Measurements from ENCODE around the gene ASB2. TPM values are rescaled to one million over a fixed set of nuclear protein-coding genes. Genes with fewer than 3 reads are reported as not detected.

ASB2 gene
- total RNA-seq, 1 donor, result 2.0 TPM

DNA sequence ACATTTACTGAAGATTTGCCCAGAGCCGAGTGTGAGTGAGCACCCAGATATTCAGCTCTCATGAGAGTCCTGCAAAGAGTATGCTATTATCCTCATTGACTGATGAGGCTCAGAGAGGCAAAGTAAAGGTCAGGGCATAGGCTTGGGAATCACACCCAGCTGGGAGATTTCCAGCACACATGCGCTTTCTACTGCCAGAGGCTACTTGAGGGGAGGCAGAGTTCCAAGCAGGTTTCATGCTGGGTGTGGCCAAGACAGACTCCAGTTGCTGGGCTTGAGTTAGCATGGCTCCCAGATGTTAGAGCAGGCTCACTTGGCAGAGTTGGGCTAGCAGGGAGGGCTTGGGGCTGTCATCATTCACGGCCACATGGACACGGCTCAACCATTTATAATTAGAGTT is 63.6 kb downstream of the ASB2 start:
- Histone ChIP-seq H3K4me1 (ENCODE audit: insufficient read depth, low read length) (no peaks in the 10 kb centered on the region), H3K27me3 (ENCODE audit: insufficient read depth, low read length) (no peaks in the 10 kb centered on the region), H3K9me3 (ENCODE audit: low read depth, low read length) (no peaks in the 10 kb centered on the region), H3K4me3 (ENCODE audit: low read length) (no peak overlapping the region)

DNA sequence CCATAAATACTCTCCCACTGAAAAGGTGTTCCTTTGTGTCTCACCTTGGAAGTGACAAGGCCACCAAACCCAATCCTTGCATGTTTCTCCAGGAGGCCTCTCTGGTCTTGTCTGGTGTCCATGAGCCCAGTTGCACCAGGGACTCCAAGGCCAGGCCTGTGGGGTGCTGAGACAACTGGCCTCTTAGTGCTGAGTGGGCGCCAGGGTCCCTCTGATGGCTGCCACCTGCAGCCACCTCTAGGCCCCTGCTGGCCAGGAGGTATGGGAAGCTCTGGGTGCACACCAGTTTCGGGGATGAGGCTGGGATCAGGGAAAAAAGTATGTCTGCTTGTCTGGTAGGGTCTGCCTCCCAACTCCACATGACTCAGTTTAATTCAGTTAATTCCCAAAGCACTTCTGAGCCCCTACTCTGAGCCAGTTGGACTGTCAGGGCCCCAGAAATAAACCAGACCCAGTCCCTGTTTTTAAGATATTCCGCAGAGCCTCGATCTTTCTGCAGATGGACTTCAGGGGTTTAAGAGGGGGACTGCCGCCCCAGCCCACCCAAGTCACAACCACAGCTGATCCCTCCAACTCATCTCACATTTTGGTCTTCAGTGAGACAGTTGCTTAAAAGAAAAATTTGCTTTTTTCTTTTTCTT is 64.3 kb downstream of the ASB2 start:
- Histone ChIP-seq H3K4me1 (ENCODE audit: insufficient read depth, low read length) (no peaks in the 10 kb centered on the region), H3K4me3 (ENCODE audit: low read length) (no peak overlapping the region), H3K27me3 (ENCODE audit: insufficient read depth, low read length) (no peaks in the 10 kb centered on the region), H3K9me3 (ENCODE audit: low read depth, low read length) (no peaks in the 10 kb centered on the region)

DNA sequence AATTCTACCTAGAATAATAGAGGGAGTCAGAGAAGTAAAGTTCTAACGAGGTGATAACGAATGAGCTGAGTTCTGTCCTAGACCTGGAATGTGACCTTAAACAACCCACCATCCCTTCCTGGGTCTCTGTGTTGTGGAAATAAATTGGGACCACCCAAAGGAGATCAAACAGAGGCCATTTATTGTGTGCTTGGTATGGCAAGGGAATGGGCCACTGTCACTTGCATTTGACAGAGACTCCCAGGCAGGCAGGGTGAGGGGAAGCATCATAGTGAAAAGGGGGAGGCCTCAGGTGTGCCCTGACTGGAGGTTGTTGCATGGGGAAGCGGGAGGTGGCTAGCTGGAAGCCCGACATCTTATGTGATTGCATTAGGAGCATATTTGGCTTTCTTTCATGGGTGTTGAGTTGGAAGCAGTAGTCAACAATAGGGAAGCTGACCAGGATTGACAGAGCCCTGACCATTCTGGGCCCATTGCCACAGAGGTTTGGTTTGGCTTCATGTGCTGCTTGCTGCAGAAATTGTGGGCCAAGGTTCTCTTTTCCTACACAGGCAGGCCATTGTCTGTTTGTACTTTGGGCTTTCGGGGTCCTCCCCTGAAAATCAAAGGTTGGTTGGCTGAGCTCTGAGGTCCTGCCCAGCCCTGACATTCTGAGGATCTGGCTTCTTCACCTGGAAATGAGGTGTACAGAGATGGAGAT is 66.8 kb downstream of the ASB2 start:
- H3K27me3 ChIP-seq (ENCODE audit: insufficient read depth, low read length), result no peaks in the 10 kb centered on the region
- H3K9me3 ChIP-seq (ENCODE audit: low read depth, low read length), result no peaks in the 10 kb centered on the region
- H3K4me3 ChIP-seq (ENCODE audit: low read length), result no peak overlapping the region
- no peaks in the 10 kb centered on the region for H3K4me1 ChIP-seq (ENCODE audit: insufficient read depth, low read length)

DNA sequence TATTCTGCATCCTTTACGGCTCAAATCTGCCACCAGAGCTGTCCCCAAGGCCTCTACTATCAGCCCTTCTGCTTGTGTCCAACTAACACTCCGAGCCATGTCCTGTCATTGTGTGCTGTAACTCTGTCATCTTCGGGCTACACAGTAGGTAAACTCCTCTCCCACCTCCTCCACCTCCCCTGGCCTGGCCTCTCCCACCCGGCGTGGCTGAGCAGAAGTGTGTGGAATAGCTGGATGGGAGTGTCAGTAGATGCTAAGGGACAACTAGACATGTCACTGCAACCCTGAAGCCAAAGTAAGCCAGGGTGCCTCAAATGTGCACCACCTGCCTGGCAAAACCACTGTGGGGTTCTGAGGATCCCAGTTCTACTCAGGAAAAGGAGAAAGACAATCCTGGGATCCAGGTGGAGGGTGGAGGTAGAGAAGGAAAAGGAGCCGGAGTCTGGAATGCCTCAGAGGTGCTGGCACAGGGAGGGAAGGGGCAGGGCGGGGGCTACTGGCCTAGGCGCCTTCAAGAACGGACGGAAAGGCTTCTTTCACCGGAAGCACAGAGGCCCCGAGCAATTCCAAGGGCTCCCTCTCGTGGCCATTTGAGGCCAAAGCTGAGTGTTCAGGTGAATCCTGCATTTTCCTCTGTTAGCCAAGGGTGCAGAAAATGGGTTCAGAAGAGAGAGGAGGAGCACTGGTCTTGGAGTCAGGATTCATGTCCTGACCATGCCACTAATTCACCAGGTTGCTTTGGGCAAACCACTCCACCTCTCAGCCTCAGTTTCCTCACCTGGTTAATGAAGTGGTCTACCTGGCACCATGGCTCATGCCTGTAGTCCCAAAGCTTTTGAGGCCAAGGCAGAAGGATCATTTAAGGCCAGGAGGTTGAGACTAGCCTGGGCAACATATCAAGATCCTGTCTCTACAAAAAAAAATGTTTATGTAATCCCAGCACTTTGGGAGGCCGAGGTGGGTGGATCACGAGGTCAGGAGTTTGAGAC is 69.7 kb downstream of the ASB2 start:
- Histone ChIP-seq H3K4me1 (ENCODE audit: insufficient read depth, low read length) (no peaks in the 10 kb centered on the region), H3K9me3 (ENCODE audit: low read depth, low read length) (no peaks in the 10 kb centered on the region), H3K27me3 (ENCODE audit: insufficient read depth, low read length) (no peaks in the 10 kb centered on the region), H3K4me3 (ENCODE audit: low read length) (no peak overlapping the region)

DNA sequence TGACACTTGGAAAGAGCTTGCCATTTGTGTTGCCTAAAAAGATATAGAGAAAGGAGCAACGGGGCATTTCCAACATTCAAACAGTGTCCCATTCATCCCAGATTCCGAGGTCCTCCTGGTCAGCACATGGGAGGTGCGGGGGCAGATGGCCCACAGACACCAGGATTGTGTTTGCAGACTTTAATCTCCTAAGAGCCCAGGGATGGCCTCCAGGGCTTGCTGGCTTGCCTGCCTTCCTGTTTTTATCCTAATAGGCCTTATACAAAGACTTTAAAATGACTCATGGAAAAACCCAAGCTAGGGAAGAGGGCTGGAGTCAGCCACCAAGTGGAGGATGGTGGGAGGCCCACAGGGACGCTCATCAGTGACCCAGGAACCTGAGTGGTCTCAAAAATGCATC is 70.7 kb downstream of the ASB2 start:
- Histone ChIP-seq H3K4me3 (ENCODE audit: low read length) (no peak overlapping the region), H3K4me1 (ENCODE audit: insufficient read depth, low read length) (no peaks in the 10 kb centered on the region)

DNA sequence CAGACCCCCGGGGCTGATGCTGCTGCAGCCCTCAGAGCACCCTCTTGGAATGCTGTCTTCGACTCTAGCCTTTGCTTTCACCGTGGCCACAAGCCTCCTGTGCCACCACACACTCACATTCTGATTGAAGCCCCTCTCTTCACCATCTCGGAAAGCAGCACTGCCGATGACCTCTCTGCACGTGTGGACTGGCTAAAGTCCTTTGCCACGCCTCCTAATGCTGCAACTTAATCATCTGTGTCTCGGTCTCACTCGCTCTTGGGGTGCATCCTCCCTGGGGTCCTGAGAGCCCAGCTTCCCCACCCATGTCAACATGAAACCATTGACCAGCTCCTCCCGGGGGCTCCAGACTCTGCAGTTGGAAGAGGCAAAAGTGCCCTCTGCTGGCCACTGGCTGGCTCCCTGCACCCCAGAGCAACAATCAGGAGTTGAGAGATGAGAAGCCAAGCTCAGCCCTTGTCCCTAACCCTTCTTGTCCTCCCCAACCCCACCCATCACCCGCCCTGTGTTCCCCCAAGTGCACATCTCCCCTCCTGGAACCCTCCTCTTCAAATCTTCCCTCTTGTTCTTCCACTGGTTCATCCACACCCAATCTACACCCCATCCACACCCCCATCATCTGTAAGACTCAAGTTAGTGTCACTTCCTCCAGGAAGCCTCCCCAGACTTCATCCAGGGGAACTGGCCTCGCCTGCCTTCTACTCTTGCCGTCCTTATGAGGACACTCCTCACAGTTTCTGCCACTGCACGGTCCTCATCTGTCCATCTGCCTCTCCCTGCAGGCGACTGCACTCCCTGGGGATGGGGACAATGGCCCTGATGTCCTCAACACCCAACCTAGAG is 72.8 kb downstream of the ASB2 start:
- no peaks in the 10 kb centered on the region for H3K27me3 ChIP-seq (ENCODE audit: insufficient read depth, low read length)
- H3K4me1 ChIP-seq (ENCODE audit: insufficient read depth, low read length), result no peaks in the 10 kb centered on the region
- no peak overlapping the region for H3K4me3 ChIP-seq (ENCODE audit: low read length)
- H3K9me3 ChIP-seq (ENCODE audit: low read depth, low read length), result no peaks in the 10 kb centered on the region

More for the DNA sequence above, 70.7 kb downstream of the ASB2 start:
- Histone ChIP-seq H3K27me3 (ENCODE audit: insufficient read depth, low read length) (no peaks in the 10 kb centered on the region), H3K9me3 (ENCODE audit: low read depth, low read length) (no peaks in the 10 kb centered on the region)

DNA sequence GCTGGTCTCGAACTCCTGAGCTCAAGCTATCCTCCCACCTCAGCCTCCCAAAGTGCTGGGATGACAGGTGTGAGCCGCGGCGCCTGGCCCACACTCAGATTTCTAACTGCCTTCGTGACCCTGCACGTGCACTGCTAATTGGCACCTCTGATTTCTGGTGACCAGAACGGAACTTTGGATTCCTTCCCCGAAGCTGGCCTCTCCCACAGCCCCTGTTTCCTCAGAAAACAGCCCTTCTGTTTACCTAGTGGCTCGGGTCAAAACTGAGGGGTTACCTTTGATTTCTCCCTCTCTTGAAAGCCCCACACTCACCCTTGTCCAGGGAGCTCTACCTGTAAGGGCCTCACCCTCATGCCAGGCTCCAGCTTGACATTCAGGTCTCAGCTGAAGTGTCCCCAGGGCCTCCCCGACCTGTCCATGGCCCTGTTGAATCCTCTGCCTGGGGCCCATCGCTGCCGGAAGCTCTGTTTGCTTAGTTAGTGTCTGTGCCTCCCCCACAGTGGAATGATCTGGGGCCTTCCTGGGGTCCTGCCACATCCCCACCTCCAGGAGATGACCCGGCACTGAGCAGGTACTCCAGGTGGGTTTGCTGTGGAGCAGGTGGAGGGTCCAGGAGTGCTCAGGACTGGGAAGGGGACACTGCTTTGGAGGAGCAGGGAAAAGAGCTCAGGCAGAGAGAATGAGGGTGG is 73.6 kb downstream of the ASB2 start:
- Histone ChIP-seq H3K9me3 (ENCODE audit: low read depth, low read length) (no peaks in the 10 kb centered on the region), H3K4me1 (ENCODE audit: insufficient read depth, low read length) (no peaks in the 10 kb centered on the region), H3K4me3 (ENCODE audit: low read length) (no peak overlapping the region), H3K27me3 (ENCODE audit: insufficient read depth, low read length) (no peaks in the 10 kb centered on the region)

DNA sequence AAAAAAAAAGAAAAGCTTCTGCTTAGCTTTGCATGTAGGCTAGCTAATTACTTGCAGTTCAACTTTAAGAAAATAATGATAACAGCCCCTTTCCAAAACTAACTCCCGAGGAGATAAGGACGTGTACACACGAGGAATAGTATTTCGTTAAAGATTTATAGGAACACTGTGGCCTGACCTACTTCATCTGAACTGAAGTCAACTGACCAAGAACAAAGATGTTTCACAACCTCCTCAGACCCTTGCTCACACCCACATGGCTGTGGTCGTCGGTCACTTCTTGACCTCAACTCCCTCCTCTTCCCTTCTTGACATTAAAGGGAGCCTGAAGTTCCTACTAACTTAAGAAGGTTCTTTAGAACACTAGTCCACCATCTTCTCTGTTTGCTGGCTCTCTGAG is 74.6 kb downstream of the ASB2 start:
- Histone ChIP-seq H3K27me3 (ENCODE audit: insufficient read depth, low read length) (no peaks in the 10 kb centered on the region), H3K4me3 (ENCODE audit: low read length) (no peak overlapping the region), H3K9me3 (ENCODE audit: low read depth, low read length) (no peaks in the 10 kb centered on the region)

DNA sequence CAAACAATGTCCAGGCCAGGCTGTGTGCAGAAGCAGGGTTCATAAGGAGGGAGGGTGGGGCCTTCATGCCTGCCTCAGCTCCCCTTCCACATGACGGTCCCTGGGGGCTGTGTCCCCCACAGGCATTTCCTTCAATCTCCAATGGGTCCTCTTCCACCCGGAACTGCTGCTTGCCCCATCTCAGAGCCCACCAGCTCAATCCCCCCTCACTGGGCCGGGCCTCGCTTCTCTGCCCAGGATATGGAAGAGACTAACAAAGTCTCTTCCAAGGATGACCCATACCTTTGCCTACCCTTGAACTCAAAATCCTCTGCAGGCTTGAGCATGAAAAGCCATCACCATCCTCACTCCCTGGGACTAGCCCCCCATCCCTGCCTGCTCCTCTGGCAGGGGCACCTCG is 77.6 kb downstream of the ASB2 start:
- H3K4me1 ChIP-seq (ENCODE audit: insufficient read depth, low read length), result no peaks in the 10 kb centered on the region
- H3K4me3 ChIP-seq (ENCODE audit: low read length), result no peak overlapping the region
- no peaks in the 10 kb centered on the region for H3K9me3 ChIP-seq (ENCODE audit: low read depth, low read length)
- no peaks in the 10 kb centered on the region for H3K27me3 ChIP-seq (ENCODE audit: insufficient read depth, low read length)

More for the DNA sequence above, 74.6 kb downstream of the ASB2 start:
- no peaks in the 10 kb centered on the region for H3K4me1 ChIP-seq (ENCODE audit: insufficient read depth, low read length)

DNA sequence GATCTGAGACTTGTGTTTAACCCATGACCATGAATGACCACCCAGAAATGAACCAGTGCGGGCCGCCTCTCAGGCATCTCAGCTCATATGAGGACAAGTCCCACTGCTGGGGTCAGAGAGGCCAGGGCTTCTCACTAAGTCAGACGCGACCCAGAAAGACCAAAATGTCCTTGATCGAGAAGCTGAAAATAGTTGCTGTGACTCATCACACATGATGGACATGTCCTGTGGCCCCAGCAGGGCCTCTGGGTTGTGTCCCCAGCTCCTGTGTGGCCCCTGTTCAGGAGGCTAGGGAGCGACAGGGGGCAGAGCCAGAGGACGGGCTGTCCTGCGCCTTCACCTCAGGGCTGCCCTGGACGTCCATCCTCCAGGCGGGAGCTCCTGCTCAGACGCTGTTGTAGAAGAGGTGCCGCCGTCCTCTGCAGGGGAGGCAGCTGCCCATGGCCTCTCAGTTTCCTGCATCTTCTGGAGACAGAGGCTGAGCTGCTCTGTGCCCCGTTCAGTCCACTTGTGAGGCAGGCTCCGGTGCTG is 78.2 kb downstream of the ASB2 start:
- no peaks in the 10 kb centered on the region for H3K27me3 ChIP-seq (ENCODE audit: insufficient read depth, low read length)
- no peak overlapping the region for H3K4me3 ChIP-seq (ENCODE audit: low read length)
- no peaks in the 10 kb centered on the region for H3K4me1 ChIP-seq (ENCODE audit: insufficient read depth, low read length)
- H3K9me3 ChIP-seq (ENCODE audit: low read depth, low read length), result no peaks in the 10 kb centered on the region

DNA sequence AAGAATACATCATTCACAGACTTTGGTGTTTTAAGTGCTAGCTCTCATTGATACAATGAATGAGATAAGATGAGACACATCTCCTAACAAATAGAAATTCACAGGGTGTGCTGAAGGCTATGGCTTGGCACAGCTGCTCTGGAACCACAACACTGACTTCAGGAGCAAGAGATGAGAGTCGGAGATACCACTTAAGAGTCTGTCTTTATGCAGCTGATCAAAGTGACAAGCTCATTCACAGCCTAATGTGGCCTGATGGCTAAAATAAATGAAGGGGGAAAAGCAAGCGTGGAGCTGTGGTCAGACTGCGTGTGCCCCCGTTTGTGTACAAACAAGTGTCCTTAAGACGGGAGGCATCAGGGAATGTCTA is 78.9 kb downstream of the ASB2 start:
- Histone ChIP-seq H3K27me3 (ENCODE audit: insufficient read depth, low read length) (no peaks in the 10 kb centered on the region), H3K4me1 (ENCODE audit: insufficient read depth, low read length) (no peaks in the 10 kb centered on the region), H3K9me3 (ENCODE audit: low read depth, low read length) (no peaks in the 10 kb centered on the region), H3K4me3 (ENCODE audit: low read length) (no peak overlapping the region)

DNA sequence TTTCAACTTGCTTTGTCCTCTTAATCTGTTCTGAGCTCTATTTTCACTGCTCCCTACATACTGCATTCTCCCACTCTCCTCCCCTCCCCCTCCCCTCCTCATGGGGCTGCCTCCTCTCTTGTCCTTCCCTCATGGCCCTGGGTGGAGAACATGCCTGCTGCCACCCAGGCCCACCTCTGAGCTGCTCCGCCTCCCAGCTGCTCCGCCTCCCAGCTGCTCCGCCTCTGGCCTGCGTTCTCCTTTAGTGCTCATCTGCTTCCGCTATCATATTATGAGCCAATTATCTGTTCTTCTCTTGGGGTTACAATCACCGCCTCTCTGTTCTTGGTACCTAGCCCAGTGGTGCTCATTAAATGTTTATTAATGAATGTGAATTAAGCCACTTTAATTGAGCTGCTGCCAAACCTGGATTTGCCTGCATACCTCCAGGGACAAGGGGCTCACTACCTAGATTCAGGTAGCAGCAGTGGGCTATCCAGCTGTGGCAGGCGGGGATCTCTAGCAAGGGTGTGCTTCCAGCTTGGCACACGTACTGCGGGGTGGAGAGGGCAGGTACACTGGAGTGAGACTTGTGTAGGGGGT is 81.3 kb downstream of the ASB2 start:
- Histone ChIP-seq H3K9me3 (ENCODE audit: low read depth, low read length) (no peaks in the 10 kb centered on the region), H3K27me3 (ENCODE audit: insufficient read depth, low read length) (no peaks in the 10 kb centered on the region), H3K4me3 (ENCODE audit: low read length) (no peak overlapping the region), H3K4me1 (ENCODE audit: insufficient read depth, low read length) (no peaks in the 10 kb centered on the region)

DNA sequence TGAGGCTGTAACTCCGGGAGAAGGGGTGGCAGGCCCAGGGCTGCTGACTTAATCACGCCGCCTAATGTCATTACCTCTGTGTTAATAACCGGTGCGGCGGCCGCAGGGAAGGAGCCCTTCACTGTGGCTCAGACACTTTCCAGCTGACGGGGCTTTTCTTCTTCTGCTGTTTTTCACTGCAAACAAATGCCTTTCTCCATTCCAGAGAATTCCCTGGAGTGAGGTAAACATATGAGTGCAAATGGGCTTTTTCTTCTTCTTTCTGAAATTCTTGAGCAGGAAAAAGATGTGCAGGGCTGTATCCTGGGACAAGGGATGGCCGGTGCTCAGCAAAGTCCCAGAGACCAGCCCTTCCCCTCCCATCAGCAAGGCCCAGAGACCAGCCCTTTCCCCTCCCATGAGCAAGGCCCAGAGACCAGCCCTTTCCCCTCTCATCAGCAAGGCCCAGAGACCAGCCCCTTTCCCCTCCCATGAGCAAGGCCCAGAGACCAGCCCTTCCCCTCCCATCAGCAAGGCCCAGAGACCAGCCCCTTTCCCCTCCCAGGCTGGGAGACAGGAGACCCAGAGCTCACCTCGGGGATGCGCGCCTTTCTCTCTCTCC is 82.6 kb downstream of the ASB2 start:
- Histone ChIP-seq H3K9me3 (ENCODE audit: low read depth, low read length) (no peaks in the 10 kb centered on the region), H3K4me3 (ENCODE audit: low read length) (no peak overlapping the region), H3K27me3 (ENCODE audit: insufficient read depth, low read length) (no peaks in the 10 kb centered on the region), H3K4me1 (ENCODE audit: insufficient read depth, low read length) (no peaks in the 10 kb centered on the region)
